Left ventricle myocardium superior (tissue), 1 donor: ENCODE measurements around the gene ALG2. TPM values are rescaled to one million over a fixed set of nuclear protein-coding genes. Genes with fewer than 3 reads are reported as not detected.
"Not testable (repeated sequence)": the region's sequence is repeated elsewhere in the genome, so short reads cannot be mapped to it uniquely, and the experiment has no call there.

ENCODE experiments used
- ATAC-seq: fragments of 200-7000 bp; cut with Tn5 transposase; one replicate; pipeline ENCODE4 v1.9.1; 2020; ENCODE audit warnings: mild to moderate bottlenecking, moderate library complexity
- DNase-seq: peaks from one replicate; pipeline ENCODE4 v3.0.0-alpha.2; 2020
- intact Hi-C: fragments of 100-400 bp; cut with micrococcal nuclease; formaldehyde crosslinking; loops from one replicate; pipeline ENCODE4 v1.11.0; 2022
- total RNA-seq: library from RNA; stranded (reverse); fragmentation: NEBNext Ultra II Directional; extraction: Animal tissue kit (Norgen Biotek cat#: 25700); gene quantifications from one replicate; pipeline ENCODE4 v1.2.1, GENCODE V29; 2021
- donor health status: DM: no; HTN: yes; CAD: no; lungs with severe emphysema.

The ALG2 gene
- total RNA-seq, 1 donor from 2014 or later: 15.0 TPM

GRCh38 chr9:99239341-99240060, 17.8 kb upstream of the ALG2 start:
- ATAC-seq (peak; percentile 68), DNase-seq (no peak)
- intact Hi-C loops: no loop called here

- intact Hi-C loops: no loop called here
- DNase-seq: no peak
- no peak for ATAC-seq
Measured at GRCh38 chr9:99238331-99238730, 16.6 kb upstream of the ALG2 start.

GRCh38 chr9:99237849-99238248, 16.1 kb upstream of the ALG2 start:
- intact Hi-C loops, ATAC-seq: not testable (repeated sequence)

GRCh38 chr9:99237356-99237755, 15.6 kb upstream of the ALG2 start:
- intact Hi-C loops: no loop called here
- ATAC-seq (no peak), DNase-seq (no peak)

More at GRCh38 chr9:99237849-99238248, 16.1 kb upstream of the ALG2 start:
- not testable (repeated sequence) for DNase-seq

- intact Hi-C loops: no loop called here
- DNase-seq: no peak
- ATAC-seq: no peak
Measured at GRCh38 chr9:99235926-99236634, 14.3 kb upstream of the ALG2 start.

GRCh38 chr9:99235069-99235468, 13.3 kb upstream of the ALG2 start:
- no peak for DNase-seq
- intact Hi-C loops: no loop called here
- ATAC-seq: no peak

- intact Hi-C loops: no loop called here
- DNase-seq (no peak), ATAC-seq (peak; percentile 72)
Measured at GRCh38 chr9:99234618-99235017, 12.9 kb upstream of the ALG2 start.

- intact Hi-C loops: no loop called here
- DNase-seq (no peak), ATAC-seq (peak; percentile 61)
Measured at GRCh38 chr9:99231711-99232110, 10.0 kb upstream of the ALG2 start.

GRCh38 chr9:99230206-99230605, 8.5 kb upstream of the ALG2 start:
- ATAC-seq (no peak), DNase-seq (no peak)
- intact Hi-C loops: no loop called here

- ATAC-seq (no peak), DNase-seq (no peak)
- intact Hi-C loops: no loop called here
Measured at GRCh38 chr9:99226054-99226453, 4.3 kb upstream of the ALG2 start.

GRCh38 chr9:99224445-99224844, 2.7 kb upstream of the ALG2 start:
- DNase-seq: no peak
- intact Hi-C loops: no loop called here
- ATAC-seq: no peak

GRCh38 chr9:99222416-99223270, 901 bp upstream of the ALG2 start:
- no peak for DNase-seq
- peak; percentile 31 for ATAC-seq

GRCh38 chr9:99221266-99221620, 499 bp downstream of the ALG2 start:
- intact Hi-C loops: no loop called here
- DNase-seq (no peak), ATAC-seq (no peak)

More at GRCh38 chr9:99222416-99223270, 901 bp upstream of the ALG2 start:
- intact Hi-C loops: no loop called here

- intact Hi-C loops: no loop called here
- DNase-seq: no peak
- ATAC-seq: no peak
Measured at GRCh38 chr9:99220011-99220410, 1.7 kb downstream of the ALG2 start.

- intact Hi-C loops: no loop called here
- no peak for DNase-seq
- ATAC-seq: no peak
Measured at GRCh38 chr9:99216073-99216472, 5.7 kb downstream of the ALG2 start.

GRCh38 chr9:99213197-99213596, 8.5 kb downstream of the ALG2 start:
- intact Hi-C loops: no loop called here
- no peak for DNase-seq
- no peak for ATAC-seq

GRCh38 chr9:99211746-99212145, 10.0 kb downstream of the ALG2 start:
- ATAC-seq: no peak
- DNase-seq: no peak
- intact Hi-C loops: no loop called here

GRCh38 chr9:99210572-99210971, 11.2 kb downstream of the ALG2 start:
- no peak for ATAC-seq
- intact Hi-C loops: no loop called here

GRCh38 chr9:99201603-99202002, 20.1 kb downstream of the ALG2 start:
- intact Hi-C loops: no loop called here
- ATAC-seq: no peak
- no peak for DNase-seq

More at GRCh38 chr9:99210572-99210971, 11.2 kb downstream of the ALG2 start:
- no peak for DNase-seq

- no peak for DNase-seq
- no peak for ATAC-seq
- intact Hi-C loops: no loop called here
Measured at GRCh38 chr9:99199938-99200539, 21.7 kb downstream of the ALG2 start.
